Vagina (tissue), 2 donors: Measurements from ENCODE around the gene HNRNPCL4.
"Not testable (repeated sequence)": the region's sequence is repeated elsewhere in the genome, so short reads cannot be mapped to it uniquely, and the experiment has no call there.

Source experiments
- POLR2A ChIP-seq, 2 donors: fragments of 450-650 bp; IDR thresholded peaks; one replicate each; pipeline ENCODE4 v1.6.1; 2017; ENCODE audit warnings: antibody characterized with exemption in 2 of 2, mild to moderate bottlenecking in 2 of 2, moderate library complexity in 2 of 2
- TF ChIP-seq, protein P1 (sequence below), 3 experiments: fragments of 450-650 bp in 2 of 3; fragments of 200-600 bp in 1 of 3; sonication (generic) in 1 of 3; IDR thresholded peaks; one replicate each; pipeline ENCODE4 v1.5.1; 2017 to 2019; ENCODE audit warnings: antibody characterized with exemption in 3 of 3, mild to moderate bottlenecking in 2 of 3, moderate library complexity in 2 of 3

DNA sequence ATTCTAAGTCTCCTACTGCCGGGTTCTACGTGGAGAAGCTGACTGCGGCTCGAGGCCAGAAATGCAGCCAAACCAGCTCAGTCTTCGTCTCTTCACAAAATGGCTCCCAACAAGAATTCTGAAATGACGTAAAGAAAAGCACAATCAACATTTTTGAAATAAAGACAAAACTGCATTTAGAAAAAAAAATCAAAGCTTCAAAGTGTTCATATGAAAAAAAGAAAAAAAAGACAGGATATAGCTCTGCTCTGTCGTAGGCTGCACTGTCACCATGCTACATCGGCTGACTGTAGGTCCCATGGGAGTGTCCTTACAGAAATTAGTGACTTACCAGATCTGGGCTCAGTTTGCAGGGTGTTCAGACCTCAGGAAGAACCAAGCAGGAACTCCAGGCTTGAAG lies at the start of gene HNRNPCL4:
- TF ChIP-seq, protein P1, sequence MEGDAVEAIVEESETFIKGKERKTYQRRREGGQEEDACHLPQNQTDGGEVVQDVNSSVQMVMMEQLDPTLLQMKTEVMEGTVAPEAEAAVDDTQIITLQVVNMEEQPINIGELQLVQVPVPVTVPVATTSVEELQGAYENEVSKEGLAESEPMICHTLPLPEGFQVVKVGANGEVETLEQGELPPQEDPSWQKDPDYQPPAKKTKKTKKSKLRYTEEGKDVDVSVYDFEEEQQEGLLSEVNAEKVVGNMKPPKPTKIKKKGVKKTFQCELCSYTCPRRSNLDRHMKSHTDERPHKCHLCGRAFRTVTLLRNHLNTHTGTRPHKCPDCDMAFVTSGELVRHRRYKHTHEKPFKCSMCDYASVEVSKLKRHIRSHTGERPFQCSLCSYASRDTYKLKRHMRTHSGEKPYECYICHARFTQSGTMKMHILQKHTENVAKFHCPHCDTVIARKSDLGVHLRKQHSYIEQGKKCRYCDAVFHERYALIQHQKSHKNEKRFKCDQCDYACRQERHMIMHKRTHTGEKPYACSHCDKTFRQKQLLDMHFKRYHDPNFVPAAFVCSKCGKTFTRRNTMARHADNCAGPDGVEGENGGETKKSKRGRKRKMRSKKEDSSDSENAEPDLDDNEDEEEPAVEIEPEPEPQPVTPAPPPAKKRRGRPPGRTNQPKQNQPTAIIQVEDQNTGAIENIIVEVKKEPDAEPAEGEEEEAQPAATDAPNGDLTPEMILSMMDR (IDR thresholded peaks at IDR 0.05): not testable (repeated sequence)
- TF ChIP-seq POLR2A (IDR thresholded peaks at IDR 0.05): not testable (repeated sequence)
